PC-9 (cell line): ENCODE measurements around the gene MOCOS.

Source experiments
- CTCF ChIP-seq: fragments of 200-600 bp; sonication (generic); conservative IDR thresholded peaks from 2 replicates; pipeline ENCODE4 v1.6.1; 2017; ENCODE audit warnings: mixed run types, antibody characterized with exemption, mild to moderate bottlenecking, moderate library complexity
- EZH2 ChIP-seq: fragments of 200-600 bp; sonication (generic); IDR thresholded peaks from 2 replicates; pipeline ENCODE4 v1.8.0; 2017; ENCODE audit warnings: antibody characterized with exemption, low read depth

- TF ChIP-seq EZH2 (no peak), CTCF (peak; percentile 81)
Measured at GRCh38 chr18:36284671-36285295, 97.5 kb downstream of the MOCOS start.
